Peyer's patch (tissue), 4 donors: ENCODE data around the gene TBC1D7. TPM values are rescaled to one million over a fixed set of nuclear protein-coding genes. Genes with fewer than 3 reads are reported as not detected.

Experiments used
- DNase-seq, 3 donors: peaks; one replicate each; pipeline ENCODE4 v3.0.0-alpha.2; 2017 to 2019
- H3K27ac ChIP-seq, 4 donors: fragments of 200-600 bp; sonication (generic); one replicate each; pipeline ENCODE4 v1.5.1; 2016 to 2019
- H3K27me3 ChIP-seq, 2 donors: fragments of 200-600 bp; sonication (generic); one replicate each; pipeline ENCODE4 v1.5.1; 2019
- H3K36me3 ChIP-seq, 3 donors: fragments of 200-600 bp; sonication (generic); one replicate each; pipeline ENCODE4 v1.5.1; 2016 to 2019
- H3K4me1 ChIP-seq, 4 donors: fragments of 200-600 bp; sonication (generic); one replicate each; pipeline ENCODE4 v1.5.1; 2016 to 2019
- H3K4me3 ChIP-seq, 4 donors: fragments of 200-600 bp; sonication (generic); 1 replicate in 3 of 4; 2 replicates in 1 of 4; pipeline ENCODE4 v1.5.1; 2016 to 2019; ENCODE audit warnings: mild to moderate bottlenecking in 1 of 4
- H3K9me3 ChIP-seq, 4 donors: fragments of 200-600 bp; sonication (generic); one replicate each; pipeline ENCODE4 v1.5.1; 2016 to 2019; ENCODE audit warnings: mild to moderate bottlenecking in 1 of 4
- POLR2A ChIP-seq, 2 donors: fragments of 450-650 bp; IDR thresholded peaks; one replicate each; pipeline ENCODE4 v1.5.1; 2017; ENCODE audit warnings: antibody characterized with exemption in 2 of 2, mild to moderate bottlenecking in 2 of 2, moderate library complexity in 2 of 2
- total RNA-seq, 4 donors: library from RNA; depleted of rRNA; stranded (reverse); fragments of >200 nt; gene quantifications; one replicate each; pipeline ENCODE4 v1.1.0, GENCODE V29; 2016
- TF ChIP-seq, protein P1 (sequence below), 6 experiments: fragments of 450-650 bp in 4 of 6; fragments of 200-600 bp in 2 of 6; sonication (generic) in 1 of 6; IDR thresholded peaks; one replicate each; pipeline ENCODE4 v1.5.1; 2017 to 2019; ENCODE audit warnings: antibody characterized with exemption in 6 of 6, mild to moderate bottlenecking in 3 of 6, moderate library complexity in 1 of 6

Gene TBC1D7
- total RNA-seq: 10 to 100 TPM; 13.3 to 18.6 (median 16.9) TPM

DNA sequence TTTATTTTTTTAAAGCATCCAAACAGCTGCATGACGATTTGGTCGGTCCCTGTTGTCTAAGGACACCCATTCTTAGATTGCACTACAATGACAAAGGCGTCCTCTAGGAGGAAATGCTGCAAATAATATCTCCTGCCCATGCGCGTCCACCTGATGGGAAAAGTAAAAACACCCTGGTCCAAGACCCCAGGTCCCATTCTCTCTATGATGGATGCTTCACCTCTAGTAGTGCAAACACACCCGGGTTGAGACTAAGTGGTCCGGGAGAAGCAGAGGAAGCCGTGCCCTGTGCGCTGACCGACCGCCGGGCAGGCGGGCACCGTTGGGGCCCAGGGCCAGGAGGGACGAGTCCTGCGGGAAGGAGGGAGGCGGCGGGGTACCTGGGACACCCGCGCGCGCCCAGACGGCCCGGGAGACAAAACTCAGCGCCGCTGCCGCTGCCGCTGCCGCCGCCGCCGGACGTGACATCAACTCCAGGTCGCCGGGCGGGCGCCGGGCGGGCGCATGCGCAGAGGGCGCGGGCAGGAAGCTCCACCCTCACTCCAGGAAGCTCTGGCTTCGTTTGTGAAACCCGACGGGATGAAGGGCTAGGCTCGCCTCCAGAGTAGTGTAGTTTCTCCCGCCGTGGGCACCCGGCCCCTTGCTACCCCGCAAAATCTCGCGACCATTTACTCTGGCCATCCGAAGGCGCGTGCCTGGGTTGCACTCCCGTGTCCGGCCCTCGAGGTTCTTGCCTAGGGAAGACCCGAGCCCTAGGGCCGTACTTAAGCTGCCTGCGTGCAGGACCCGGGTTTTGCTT lies at the start of gene TBC1D7:
TSS of gene TBC1D7 (minus strand) at position 462 of the 799 bp plus-strand sequence. CDS start 1,639 bp downstream, outside the sequence.
- Histone ChIP-seq H3K27me3 (no peaks in the 10 kb centered on the region), H3K27ac (peak within 1 kb of the TSS; percentile 88 to 95 (median 94)), H3K36me3 (peaks cover 0 to 22% (median 0%) of the 10 kb centered on the region in 3 donors), H3K9me3 (no peaks in the 10 kb centered on the region), H3K4me1 (peaks cover 0 to 12% (median 3%) of the 10 kb centered on the region in 4 donors), H3K4me3 (peak within 1 kb of the TSS; percentile 68 to 78 (median 73))
- peak; percentile 90 to 95 for TF ChIP-seq POLR2A (IDR thresholded peaks at IDR 0.05)
- TF ChIP-seq, protein P1, sequence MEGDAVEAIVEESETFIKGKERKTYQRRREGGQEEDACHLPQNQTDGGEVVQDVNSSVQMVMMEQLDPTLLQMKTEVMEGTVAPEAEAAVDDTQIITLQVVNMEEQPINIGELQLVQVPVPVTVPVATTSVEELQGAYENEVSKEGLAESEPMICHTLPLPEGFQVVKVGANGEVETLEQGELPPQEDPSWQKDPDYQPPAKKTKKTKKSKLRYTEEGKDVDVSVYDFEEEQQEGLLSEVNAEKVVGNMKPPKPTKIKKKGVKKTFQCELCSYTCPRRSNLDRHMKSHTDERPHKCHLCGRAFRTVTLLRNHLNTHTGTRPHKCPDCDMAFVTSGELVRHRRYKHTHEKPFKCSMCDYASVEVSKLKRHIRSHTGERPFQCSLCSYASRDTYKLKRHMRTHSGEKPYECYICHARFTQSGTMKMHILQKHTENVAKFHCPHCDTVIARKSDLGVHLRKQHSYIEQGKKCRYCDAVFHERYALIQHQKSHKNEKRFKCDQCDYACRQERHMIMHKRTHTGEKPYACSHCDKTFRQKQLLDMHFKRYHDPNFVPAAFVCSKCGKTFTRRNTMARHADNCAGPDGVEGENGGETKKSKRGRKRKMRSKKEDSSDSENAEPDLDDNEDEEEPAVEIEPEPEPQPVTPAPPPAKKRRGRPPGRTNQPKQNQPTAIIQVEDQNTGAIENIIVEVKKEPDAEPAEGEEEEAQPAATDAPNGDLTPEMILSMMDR (IDR thresholded peaks at IDR 0.05): peak in 3 of 6 experiments; percentile 30 to 32 (median 31)
- DNase-seq: peak; percentile 90 to 97 (median 94)

DNA sequence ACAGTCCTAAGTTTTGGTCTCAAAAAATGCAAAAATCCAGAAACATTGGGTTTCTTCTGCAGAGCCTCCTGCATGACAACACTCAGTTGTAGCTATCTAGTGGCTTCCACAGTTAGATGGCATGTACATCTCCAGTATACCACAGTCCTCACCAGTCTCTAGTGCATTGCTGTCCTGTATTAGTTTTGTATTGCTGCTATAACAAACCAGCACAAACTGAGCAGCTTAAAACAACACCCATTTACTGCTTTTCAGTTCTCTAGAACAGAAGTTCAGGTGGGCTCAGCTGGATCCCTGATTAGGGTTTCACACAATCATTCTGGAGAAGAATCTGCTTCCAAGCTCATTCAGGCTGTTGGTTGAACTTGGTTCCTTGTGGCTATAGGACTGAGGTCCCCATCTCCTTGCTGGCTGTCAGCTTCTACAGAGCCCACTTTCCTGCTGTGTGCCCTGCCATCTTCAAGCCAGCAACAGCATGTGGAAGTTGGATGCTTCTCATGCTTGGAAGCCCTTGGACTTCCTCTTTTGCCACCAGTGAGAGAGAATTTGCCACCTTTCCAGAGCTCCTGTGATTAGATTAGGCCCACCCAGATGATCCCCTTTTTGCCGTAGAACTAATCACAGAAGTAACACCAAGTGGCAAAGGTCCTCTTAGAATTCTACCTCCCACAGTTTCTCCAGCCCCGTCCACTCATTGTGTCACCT lies 48.9 kb upstream of the TBC1D7 start:
- TF ChIP-seq, protein P1 (IDR thresholded peaks at IDR 0.05): no peak
- no peak for TF ChIP-seq POLR2A (IDR thresholded peaks at IDR 0.05)
- H3K9me3 ChIP-seq: no peaks in the 10 kb centered on the region
- peaks cover 0 to 22% (median 4%) of the 10 kb centered on the region in 4 donors for H3K4me1 ChIP-seq
- DNase-seq: no peak
- H3K27me3 ChIP-seq: no peaks in the 10 kb centered on the region
- no peaks in the 10 kb centered on the region for H3K36me3 ChIP-seq
- no peak overlapping the region for H3K27ac ChIP-seq
- H3K4me3 ChIP-seq: no peak overlapping the region

DNA sequence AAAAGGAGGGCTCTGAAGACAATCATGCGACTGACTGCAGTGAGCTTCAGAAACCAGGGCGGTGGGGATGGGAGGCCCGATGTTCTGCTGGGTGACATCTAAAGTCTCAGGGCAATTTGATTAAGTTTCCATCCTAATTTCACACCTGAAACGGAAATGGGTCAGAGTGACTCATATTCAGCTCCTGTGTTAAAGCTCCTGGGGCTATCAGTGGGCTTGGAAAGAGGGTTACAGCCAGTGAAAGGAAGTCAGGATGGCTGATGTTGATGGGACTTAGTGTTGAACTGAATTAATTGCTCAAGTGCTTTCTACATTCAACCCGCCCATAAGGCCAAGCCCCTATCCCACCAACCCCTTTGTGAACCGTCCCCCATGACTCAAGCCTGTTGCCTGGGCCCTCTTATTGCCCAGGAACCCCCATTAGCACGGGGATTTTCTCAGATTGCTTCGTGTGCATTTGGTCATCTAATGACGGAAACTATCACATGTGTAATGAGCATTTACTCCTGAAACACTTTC lies 47.1 kb upstream of the TBC1D7 start:
- DNase-seq: no peak
- Histone ChIP-seq H3K9me3 (no peaks in the 10 kb centered on the region), H3K27me3 (no peaks in the 10 kb centered on the region), H3K36me3 (no peaks in the 10 kb centered on the region), H3K4me3 (no peak overlapping the region), H3K27ac (peak overlapping the region in 1 of 4 donors; percentile 10), H3K4me1 (peaks cover 0 to 10% (median 4%) of the 10 kb centered on the region in 4 donors)
- TF ChIP-seq, protein P1 (IDR thresholded peaks at IDR 0.05): no peak

DNA sequence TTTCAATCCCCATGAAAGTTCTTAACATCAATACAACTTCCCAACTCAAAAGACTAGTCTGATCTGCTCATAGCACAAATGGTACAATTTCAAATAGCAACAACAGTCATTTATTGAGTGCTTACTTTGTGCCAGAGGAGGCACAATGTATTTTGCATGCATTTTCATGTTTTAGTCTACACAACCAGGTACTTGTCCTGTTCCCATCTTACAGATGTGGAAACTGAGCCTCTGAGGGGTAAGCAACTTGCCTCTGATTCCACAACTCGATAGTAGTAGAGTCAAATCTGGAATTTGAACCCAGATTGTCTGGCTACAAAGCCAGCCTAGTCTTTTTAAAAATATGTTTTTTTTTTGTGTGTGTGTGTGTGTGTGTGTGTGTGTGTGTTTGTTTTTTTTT lies 45.6 kb upstream of the TBC1D7 start:
- Histone ChIP-seq H3K36me3 (no peaks in the 10 kb centered on the region), H3K4me1 (peaks cover 0 to 5% (median 2%) of the 10 kb centered on the region in 4 donors), H3K27ac (no peak overlapping the region), H3K9me3 (no peaks in the 10 kb centered on the region), H3K4me3 (no peak overlapping the region), H3K27me3 (no peaks in the 10 kb centered on the region)
- no peak for DNase-seq
- TF ChIP-seq, protein P1 (IDR thresholded peaks at IDR 0.05): no peak
- no peak for TF ChIP-seq POLR2A (IDR thresholded peaks at IDR 0.05)

DNA sequence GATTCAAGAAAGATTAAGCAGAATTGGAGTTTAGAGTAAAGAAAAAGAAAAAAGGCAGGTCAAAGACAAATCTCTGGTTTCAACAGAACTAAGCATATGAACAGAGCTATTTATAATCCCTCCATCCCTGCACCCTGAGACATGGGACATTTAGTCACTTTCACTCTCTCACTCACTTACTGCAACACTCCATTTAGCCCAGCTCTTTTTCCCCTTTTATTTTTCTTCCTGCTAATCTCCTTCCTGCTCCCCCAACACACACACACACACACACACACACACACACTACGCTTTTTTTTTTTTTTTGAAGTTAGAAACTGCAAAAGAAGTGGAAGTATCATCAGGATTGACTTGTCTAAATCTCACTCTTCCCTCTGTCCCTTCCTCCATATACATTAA lies 45.1 kb upstream of the TBC1D7 start:
- no peak overlapping the region for H3K27ac ChIP-seq
- no peaks in the 10 kb centered on the region for H3K27me3 ChIP-seq
- DNase-seq: no peak
- H3K4me1 ChIP-seq: peaks cover 0 to under 1% (median under 1%) of the 10 kb centered on the region in 4 donors
- no peaks in the 10 kb centered on the region for H3K36me3 ChIP-seq
- no peaks in the 10 kb centered on the region for H3K9me3 ChIP-seq
- H3K4me3 ChIP-seq: no peak overlapping the region
- TF ChIP-seq POLR2A (IDR thresholded peaks at IDR 0.05): no peak
- TF ChIP-seq, protein P1 (IDR thresholded peaks at IDR 0.05): no peak
